Measurements from ENCODE around the gene VEGFA.

Gene VEGFA

DNA sequence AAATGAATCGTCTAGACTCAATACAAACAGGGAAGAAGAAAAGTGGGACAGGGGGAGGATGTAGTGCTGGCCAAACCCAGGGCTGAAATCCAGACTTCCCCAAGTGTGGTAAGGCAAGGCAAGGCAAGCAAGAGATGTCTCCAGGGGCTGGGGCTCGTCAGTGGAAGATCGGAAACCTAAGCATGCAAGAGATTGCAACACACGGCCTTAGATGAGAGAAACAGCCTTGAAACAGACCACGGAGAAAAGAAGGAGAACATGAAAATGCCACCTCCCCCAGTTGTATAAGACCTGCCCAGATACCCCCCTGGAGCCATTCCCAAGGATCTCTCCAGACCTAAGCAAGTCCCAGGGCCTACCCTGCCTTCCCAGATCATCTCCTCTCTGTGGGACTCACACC is 20.0 kb downstream of the VEGFA start:
- H3K9me3 ChIP-seq (ENCODE audit: control insufficient read depth, insufficient read depth, low read length) = no peaks in the 10 kb centered on the region
- H3K36me3 ChIP-seq (ENCODE audit: insufficient read depth, low read length) = no peaks in the 10 kb centered on the region
- no peak overlapping the region for H3K9ac ChIP-seq (ENCODE audit: low read depth, low read length)
- H3K4me1 ChIP-seq (ENCODE audit: insufficient read depth, low read length) = no peaks in the 10 kb centered on the region

DNA sequence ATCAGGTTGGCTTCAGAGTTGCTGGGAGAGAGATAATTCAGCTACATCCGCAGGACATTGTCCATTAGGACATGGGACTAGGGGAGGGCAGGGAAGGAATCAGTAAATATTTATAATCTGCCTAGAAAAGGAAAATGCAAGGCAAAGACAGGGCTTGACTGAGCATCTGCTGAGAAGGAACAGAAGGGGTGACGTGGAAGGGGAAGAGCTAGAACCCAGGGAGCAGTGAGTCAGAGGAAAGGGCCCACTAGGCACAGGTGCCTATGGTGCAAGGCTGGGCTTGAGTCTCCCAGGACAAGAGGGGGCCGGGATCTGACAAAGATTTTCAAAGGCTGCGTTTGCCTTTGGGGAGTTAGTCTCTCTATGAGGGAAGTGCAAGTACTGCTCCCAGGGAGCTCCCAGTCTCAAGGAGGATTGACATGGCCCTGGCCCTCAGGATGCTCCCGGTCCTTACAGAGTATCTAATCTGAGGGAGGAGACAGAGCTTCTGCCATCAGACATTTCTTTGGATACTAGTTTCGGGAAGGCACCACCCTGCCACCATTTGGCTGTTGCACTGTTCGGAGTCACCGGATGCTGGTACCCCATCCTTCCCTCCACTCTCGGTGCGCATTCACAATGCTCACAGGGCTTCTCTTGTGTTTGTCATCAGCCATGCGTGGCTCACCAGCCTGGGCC is 21.9 kb downstream of the VEGFA start:
- H3K4me1 ChIP-seq (ENCODE audit: insufficient read depth, low read length) = no peaks in the 10 kb centered on the region
- H3K9me3 ChIP-seq (ENCODE audit: control insufficient read depth, insufficient read depth, low read length) = no peaks in the 10 kb centered on the region
- no peak overlapping the region for H3K9ac ChIP-seq (ENCODE audit: low read depth, low read length)

DNA sequence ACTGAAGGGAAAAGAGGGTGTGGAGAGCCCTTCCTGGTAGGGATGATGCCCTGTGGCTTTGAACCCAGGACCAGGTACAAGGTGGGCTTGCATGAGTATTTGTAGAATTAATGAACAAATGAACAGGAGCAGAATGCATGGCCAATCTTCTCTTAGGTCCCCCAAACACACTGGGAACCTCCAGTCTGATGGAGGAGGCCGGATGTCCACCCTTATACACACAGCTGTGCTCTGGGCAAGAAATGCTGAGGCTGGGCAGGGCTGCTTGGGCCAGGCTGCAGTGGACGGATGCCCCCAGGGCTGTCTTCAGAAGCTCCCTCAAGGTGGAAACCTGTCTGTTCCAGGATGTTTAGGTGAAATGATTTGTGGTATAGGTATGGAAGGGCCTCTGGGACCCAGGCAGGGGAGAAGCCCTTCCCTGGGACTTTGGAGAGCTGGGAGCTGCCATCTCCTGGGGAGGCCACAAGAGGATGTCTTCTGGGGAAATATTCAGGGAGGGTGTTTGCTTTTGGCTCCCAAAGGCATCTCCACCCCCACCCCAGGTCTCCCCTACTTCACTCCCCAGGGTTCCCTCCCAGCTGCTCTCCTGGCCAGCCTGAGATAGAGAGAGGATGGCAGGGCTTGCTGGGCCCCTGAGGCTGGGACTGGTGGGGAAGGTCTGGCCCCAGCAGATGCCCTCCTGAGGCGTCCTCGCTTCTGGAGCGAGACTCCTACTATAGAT is 23.3 kb downstream of the VEGFA start:
- H3K4me1 ChIP-seq (ENCODE audit: insufficient read depth, low read length) = no peaks in the 10 kb centered on the region
- no peaks in the 10 kb centered on the region for H3K9me3 ChIP-seq (ENCODE audit: control insufficient read depth, insufficient read depth, low read length)
- H3K36me3 ChIP-seq (ENCODE audit: insufficient read depth, low read length) = no peaks in the 10 kb centered on the region
- H3K9ac ChIP-seq (ENCODE audit: low read depth, low read length) = no peak overlapping the region

More for the DNA sequence above, 21.9 kb downstream of the VEGFA start:
- H3K36me3 ChIP-seq (ENCODE audit: insufficient read depth, low read length) = no peaks in the 10 kb centered on the region

DNA sequence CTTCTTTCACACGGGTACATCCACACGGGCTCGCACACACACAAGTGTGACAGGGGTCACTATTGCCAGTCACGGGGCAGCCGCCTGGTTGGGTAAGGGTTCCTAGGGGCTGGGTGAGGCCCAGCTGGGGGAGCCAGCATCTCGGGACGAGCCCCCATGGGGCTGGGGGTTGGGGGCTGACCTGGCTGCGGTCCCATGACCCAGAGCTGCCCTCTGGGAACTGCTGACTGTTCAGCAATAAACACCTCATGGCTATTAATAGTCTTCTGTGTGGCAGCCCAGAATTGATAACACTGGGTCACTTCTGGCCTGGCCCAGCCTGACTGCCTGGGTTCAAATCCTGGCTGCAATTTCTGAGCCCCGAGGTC is 23.8 kb downstream of the VEGFA start:
- H3K36me3 ChIP-seq (ENCODE audit: insufficient read depth, low read length) = no peaks in the 10 kb centered on the region
- H3K4me1 ChIP-seq (ENCODE audit: insufficient read depth, low read length) = peaks cover 5% of the 10 kb centered on the region; the same call in 1 of the 2 replicates
- H3K9ac ChIP-seq (ENCODE audit: low read depth, low read length) = no peak overlapping the region
- no peaks in the 10 kb centered on the region for H3K9me3 ChIP-seq (ENCODE audit: control insufficient read depth, insufficient read depth, low read length)

- Histone ChIP-seq H3K36me3 (ENCODE audit: insufficient read depth, low read length) (no peaks in the 10 kb centered on the region), H3K9ac (ENCODE audit: low read depth, low read length) (no peak overlapping the region), H3K9me3 (ENCODE audit: control insufficient read depth, insufficient read depth, low read length) (no peaks in the 10 kb centered on the region), H3K4me1 (ENCODE audit: insufficient read depth, low read length) (peaks cover 9% of the 10 kb centered on the region; the same call in 1 of the 2 replicates)
Measured at GRCh38 chr6:43795421-43795820, 25.4 kb downstream of the VEGFA start.

- H3K36me3 ChIP-seq (ENCODE audit: insufficient read depth, low read length) = no peaks in the 10 kb centered on the region
- H3K9ac ChIP-seq (ENCODE audit: low read depth, low read length) = no peak overlapping the region
- peaks cover 9% of the 10 kb centered on the region; the same call in 1 of the 2 replicates for H3K4me1 ChIP-seq (ENCODE audit: insufficient read depth, low read length)
Measured at GRCh38 chr6:43796168-43796567, 26.2 kb downstream of the VEGFA start.

DNA sequence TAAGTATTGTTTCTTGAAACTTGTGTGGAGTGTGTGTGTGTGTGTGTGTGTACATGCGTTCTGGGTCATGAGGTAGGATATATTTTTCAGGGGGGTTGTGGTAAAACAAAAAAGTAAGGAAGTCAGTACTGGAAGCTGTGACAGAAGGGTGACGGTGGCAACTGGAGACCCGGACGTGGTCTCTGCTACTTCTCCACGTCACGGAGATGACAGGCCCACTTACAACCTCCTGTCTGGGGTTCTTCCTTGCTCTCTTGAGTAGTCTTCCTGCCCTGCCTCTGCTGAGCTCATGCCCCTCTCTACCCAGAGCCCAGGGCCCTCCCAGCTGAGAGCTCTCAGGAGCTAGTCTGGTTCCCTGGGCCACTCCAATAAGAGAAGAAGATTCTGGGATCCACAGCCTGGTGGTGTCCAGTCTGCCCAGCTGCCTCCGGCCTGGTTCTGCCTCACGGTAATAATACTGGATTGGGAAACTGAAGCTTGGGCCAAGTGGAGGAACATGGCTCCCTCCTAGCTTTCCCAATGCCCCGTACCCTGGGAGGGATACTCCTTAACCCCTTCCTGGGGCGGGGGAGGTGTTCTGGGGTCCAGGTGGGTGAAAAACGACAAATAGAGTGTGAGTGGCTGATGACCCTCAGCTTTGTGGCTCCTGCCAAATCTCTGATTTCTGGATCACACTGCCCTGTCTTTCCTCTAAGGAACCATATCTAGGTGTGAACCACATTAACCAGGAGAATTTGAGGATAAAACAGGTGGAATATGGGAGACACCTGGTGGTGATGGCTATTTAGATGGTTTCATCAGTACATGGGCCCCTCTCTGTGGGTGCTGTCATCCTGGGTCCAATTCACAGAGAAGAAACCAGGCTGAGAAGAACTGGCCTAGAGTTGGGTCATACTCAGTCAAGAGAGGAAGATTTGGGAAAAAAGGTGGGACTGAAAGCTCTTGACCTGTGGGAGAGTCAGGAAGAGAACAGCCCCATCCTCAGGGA is 27.2 kb downstream of the VEGFA start:
- Histone ChIP-seq H3K9ac (ENCODE audit: low read depth, low read length) (no peak overlapping the region), H3K4me1 (ENCODE audit: insufficient read depth, low read length) (peaks cover 9% of the 10 kb centered on the region; the same call in 1 of the 2 replicates), H3K9me3 (ENCODE audit: control insufficient read depth, insufficient read depth, low read length) (no peaks in the 10 kb centered on the region), H3K36me3 (ENCODE audit: insufficient read depth, low read length) (no peaks in the 10 kb centered on the region)

More at GRCh38 chr6:43796168-43796567, 26.2 kb downstream of the VEGFA start:
- H3K9me3 ChIP-seq (ENCODE audit: control insufficient read depth, insufficient read depth, low read length) = no peaks in the 10 kb centered on the region

DNA sequence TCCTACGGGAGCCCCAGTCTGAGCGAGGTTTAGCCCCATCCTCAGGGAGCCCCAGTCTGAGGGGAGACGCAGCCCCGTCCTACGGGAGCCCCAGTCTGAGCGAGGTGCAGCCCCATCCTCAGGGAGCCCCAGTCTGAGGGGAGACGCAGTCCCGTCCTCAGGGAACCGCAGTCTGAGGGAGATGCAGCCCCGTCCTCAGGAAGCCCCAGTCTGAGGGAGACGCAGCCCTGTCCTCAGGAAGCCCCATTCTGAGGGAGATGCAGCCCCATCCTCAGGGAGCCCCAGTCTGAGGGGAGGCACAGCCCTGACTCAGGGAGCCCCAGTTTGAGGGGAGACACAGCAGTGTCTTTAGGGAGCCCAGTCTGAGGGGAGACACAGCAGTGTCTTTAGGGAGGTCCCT is 27.9 kb downstream of the VEGFA start:
- Histone ChIP-seq H3K36me3 (ENCODE audit: insufficient read depth, low read length) (no peaks in the 10 kb centered on the region), H3K9ac (ENCODE audit: low read depth, low read length) (no peak overlapping the region), H3K9me3 (ENCODE audit: control insufficient read depth, insufficient read depth, low read length) (no peaks in the 10 kb centered on the region), H3K4me1 (ENCODE audit: insufficient read depth, low read length) (peaks cover 9% of the 10 kb centered on the region; the same call in 1 of the 2 replicates)

DNA sequence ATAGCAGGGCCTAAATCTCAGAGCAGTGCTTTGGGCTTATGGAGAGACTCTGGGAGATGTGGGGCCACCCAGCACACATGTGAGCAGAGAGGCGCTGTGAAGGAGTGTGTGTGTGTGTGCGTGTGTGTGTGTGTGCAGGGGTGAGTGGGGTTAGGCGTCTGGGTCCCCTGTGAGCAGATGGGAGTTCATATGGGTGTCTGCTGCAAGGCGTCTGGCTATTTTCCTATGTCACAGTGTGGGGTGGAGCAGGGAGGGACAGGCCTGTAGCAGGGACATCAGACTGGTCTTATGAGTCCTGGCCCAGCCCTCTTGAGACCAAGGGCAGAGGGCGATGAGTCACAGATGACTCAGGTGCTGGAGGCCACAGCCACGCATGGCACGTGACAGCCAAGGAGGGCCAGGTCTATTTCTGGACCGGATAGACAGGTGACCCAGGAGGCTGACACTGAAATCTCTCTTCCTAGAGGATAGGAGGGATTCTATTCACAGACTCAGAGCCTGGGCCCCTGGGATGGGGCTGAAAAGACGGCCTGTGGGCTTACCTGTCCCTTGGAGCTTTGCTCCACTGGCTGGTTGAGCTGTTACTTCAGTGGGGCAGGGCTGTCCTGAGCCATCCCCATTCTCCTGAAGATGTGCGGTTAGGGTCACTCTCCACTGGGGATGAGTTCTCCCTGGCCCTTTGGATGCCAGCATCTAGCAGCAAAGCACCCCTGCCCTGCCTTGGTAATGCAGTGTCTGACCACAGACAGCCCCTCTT is 28.9 kb downstream of the VEGFA start:
- Histone ChIP-seq H3K4me1 (ENCODE audit: insufficient read depth, low read length) (peaks cover 9% of the 10 kb centered on the region; the same call in 1 of the 2 replicates), H3K36me3 (ENCODE audit: insufficient read depth, low read length) (no peaks in the 10 kb centered on the region), H3K9ac (ENCODE audit: low read depth, low read length) (no peak overlapping the region), H3K9me3 (ENCODE audit: control insufficient read depth, insufficient read depth, low read length) (no peaks in the 10 kb centered on the region)

- peaks cover 9% of the 10 kb centered on the region; the same call in 1 of the 2 replicates for H3K4me1 ChIP-seq (ENCODE audit: insufficient read depth, low read length)
Measured at GRCh38 chr6:43799551-43800297, 29.7 kb downstream of the VEGFA start.

GRCh38 chr6:43800298-43800623 is 30.2 kb downstream of the VEGFA start:
- peaks cover 9% of the 10 kb centered on the region; the same call in 1 of the 2 replicates for H3K4me1 ChIP-seq (ENCODE audit: insufficient read depth, low read length)

More at GRCh38 chr6:43799551-43800297, 29.7 kb downstream of the VEGFA start:
- Histone ChIP-seq H3K9ac (ENCODE audit: low read depth, low read length) (no peak overlapping the region), H3K9me3 (ENCODE audit: control insufficient read depth, insufficient read depth, low read length) (no peaks in the 10 kb centered on the region), H3K36me3 (ENCODE audit: insufficient read depth, low read length) (no peaks in the 10 kb centered on the region)

GRCh38 chr6:43800746-43801494 is 30.9 kb downstream of the VEGFA start:
- Histone ChIP-seq H3K36me3 (ENCODE audit: insufficient read depth, low read length) (no peaks in the 10 kb centered on the region), H3K9ac (ENCODE audit: low read depth, low read length) (no peak overlapping the region), H3K9me3 (ENCODE audit: control insufficient read depth, insufficient read depth, low read length) (no peaks in the 10 kb centered on the region), H3K4me1 (ENCODE audit: insufficient read depth, low read length) (peaks cover 9% of the 10 kb centered on the region; the same call in 1 of the 2 replicates)

More at GRCh38 chr6:43800298-43800623, 30.2 kb downstream of the VEGFA start:
- Histone ChIP-seq H3K9ac (ENCODE audit: low read depth, low read length) (no peak overlapping the region), H3K36me3 (ENCODE audit: insufficient read depth, low read length) (no peaks in the 10 kb centered on the region), H3K9me3 (ENCODE audit: control insufficient read depth, insufficient read depth, low read length) (no peaks in the 10 kb centered on the region)
